DND-41 (cell line): Measurements from ENCODE around the gene JMJD8.

Experiments
- EZH2 ChIP-seq: IDR thresholded peaks from 3 replicates; pipeline ENCODE4 v1.6.1; 2012; ENCODE audit warnings: borderline replicate concordance, low read depth, mild to moderate bottlenecking, moderate library complexity, low read length, inconsistent platforms; ENCODE audit not compliant: severe bottlenecking
- TF ChIP-seq, protein P1 (sequence below): IDR thresholded peaks from 2 replicates; pipeline ENCODE4 v1.5.1; 2012; ENCODE audit warnings: borderline replicate concordance, low read length, moderate library complexity, mild to moderate bottlenecking; ENCODE audit not compliant: poor library complexity, severe bottlenecking; ENCODE audit errors: extremely low read depth

DNA sequence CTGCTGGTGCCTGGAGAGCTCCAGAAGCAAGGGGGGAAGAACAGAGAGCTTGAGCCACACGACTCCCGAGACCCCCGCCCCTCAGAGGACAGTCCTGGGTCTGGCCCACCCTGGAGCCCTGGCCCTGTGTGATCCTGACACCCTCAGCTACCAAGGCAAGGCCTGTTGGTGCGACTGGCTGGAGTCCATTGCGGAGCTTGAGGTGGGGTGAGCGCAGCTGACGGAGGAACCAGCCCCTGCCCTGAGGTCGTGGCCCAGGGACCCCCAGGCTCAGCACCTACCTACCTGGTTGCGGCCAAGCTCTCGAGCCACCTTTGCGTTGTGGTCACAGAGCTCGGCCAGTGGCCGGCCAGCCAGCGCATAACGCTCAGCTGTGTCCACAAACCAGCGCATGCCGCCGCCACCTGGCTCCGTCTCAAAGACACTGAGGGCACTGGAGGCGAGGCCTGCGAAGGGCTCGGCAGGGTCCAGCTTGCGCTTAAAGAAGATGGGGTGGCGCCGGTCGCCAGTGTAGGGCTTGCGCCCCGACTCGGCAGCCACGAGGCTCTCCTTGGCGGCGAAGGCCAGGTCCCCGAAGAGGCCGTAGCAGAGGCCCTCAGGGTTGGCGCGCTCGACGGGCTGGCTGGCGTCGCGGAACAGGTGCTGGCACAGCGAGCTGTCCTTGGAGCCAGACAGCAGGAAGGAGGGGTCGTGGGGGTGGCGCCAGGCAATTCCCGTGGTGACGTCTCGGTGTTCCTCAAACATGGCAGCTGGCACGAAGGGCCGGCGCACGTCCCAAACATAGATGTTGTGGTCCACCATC, 2.5 kb upstream of the JMJD8 start:
- TF ChIP-seq, protein P1, sequence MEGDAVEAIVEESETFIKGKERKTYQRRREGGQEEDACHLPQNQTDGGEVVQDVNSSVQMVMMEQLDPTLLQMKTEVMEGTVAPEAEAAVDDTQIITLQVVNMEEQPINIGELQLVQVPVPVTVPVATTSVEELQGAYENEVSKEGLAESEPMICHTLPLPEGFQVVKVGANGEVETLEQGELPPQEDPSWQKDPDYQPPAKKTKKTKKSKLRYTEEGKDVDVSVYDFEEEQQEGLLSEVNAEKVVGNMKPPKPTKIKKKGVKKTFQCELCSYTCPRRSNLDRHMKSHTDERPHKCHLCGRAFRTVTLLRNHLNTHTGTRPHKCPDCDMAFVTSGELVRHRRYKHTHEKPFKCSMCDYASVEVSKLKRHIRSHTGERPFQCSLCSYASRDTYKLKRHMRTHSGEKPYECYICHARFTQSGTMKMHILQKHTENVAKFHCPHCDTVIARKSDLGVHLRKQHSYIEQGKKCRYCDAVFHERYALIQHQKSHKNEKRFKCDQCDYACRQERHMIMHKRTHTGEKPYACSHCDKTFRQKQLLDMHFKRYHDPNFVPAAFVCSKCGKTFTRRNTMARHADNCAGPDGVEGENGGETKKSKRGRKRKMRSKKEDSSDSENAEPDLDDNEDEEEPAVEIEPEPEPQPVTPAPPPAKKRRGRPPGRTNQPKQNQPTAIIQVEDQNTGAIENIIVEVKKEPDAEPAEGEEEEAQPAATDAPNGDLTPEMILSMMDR = no peak
- TF ChIP-seq EZH2 = no peak
